H1 (cell line): ENCODE results near the gene ARHGEF2. TPM values are rescaled to one million over a fixed set of nuclear protein-coding genes. Genes with fewer than 3 reads are reported as not detected.

Experiments
- TAF1 ChIP-seq: IDR thresholded peaks from 2 replicates; pipeline ENCODE4 v1.6.1; 2011; ENCODE audit warnings: mild to moderate bottlenecking, low read depth, low read length
- polyA plus RNA-seq, 7 experiments: library from polyadenylated mRNA; depleted of rRNA in 3 of 7; stranded (reverse) in 5 of 7; unstranded in 2 of 7; fragments of >200 nt in 5 of 7; fragments of 200-250 nt in 2 of 7; gene quantifications; 1 replicate in 5 of 7; 2 replicates in 1 of 7; 4 replicates in 1 of 7; pipeline versions ENCODE4 v1.2.1 to v1.2.3, GENCODE V29; 2011 to 2013; ENCODE audit warnings: missing spikeins in 2 of 7, mixed read lengths in 2 of 7
- total RNA-seq: library from RNA; stranded (reverse); fragmentation: NEBNext Ultra II Directional; extraction: Animal tissue kit (Norgen Biotek cat#: 25700); gene quantifications from 2 replicates; pipeline ENCODE4 v1.2.1, GENCODE V29; 2021
- TF ChIP-seq, protein P1 (sequence below): IDR thresholded peaks from 2 replicates; pipeline ENCODE4 v1.6.1; 2011; ENCODE audit warnings: low read length, improper control_type of control experiment

ARHGEF2 gene
- total and polyA plus RNA-seq, 2 of the 8 experiments (the other 6 are each of a cell fraction or from before 2014, with no cell fraction given): 42.7 to 80.5 TPM

GRCh38 chr1:155966750-155967149 is 11.6 kb downstream of the ARHGEF2 start (continued):
- TF ChIP-seq, protein P1, sequence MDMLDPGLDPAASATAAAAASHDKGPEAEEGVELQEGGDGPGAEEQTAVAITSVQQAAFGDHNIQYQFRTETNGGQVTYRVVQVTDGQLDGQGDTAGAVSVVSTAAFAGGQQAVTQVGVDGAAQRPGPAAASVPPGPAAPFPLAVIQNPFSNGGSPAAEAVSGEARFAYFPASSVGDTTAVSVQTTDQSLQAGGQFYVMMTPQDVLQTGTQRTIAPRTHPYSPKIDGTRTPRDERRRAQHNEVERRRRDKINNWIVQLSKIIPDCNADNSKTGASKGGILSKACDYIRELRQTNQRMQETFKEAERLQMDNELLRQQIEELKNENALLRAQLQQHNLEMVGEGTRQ: no peak
- TF ChIP-seq TAF1: no peak
